Liver (tissue), 9 donors: Measurements from ENCODE around the gene TECPR1. TPM values are rescaled to one million over a fixed set of nuclear protein-coding genes. Genes with fewer than 3 reads are reported as not detected.
A peak's percentile ranks its signal among the peaks of the same experiment; 100 is the strongest.

Source experiments
- DNase-seq: peaks from one replicate; pipeline ENCODE4 v3.0.0-alpha.2; 2017; ENCODE audit warnings: low spot score
- H3K27ac ChIP-seq, 2 donors: one replicate each; pipeline ENCODE4 v1.7.0; 2013; ENCODE audit warnings: inconsistent platforms in 2 of 2, low read length in 2 of 2, control low read depth in 1 of 2, low read depth in 1 of 2, mild to moderate bottlenecking in 1 of 2
- H3K27me3 ChIP-seq, 4 donors: one replicate each; pipeline versions ENCODE4 v1.6.1 to v1.7.0; 2013; ENCODE audit warnings: low read length in 3 of 4, inconsistent platforms in 1 of 4, mild to moderate bottlenecking in 1 of 4, moderate library complexity in 1 of 4; ENCODE audit not compliant: control insufficient read depth in 4 of 4, insufficient read depth in 4 of 4
- H3K36me3 ChIP-seq, 4 donors: one replicate each; pipeline versions ENCODE4 v1.6.1 to v1.7.0; 2013; ENCODE audit warnings: low read length in 3 of 4, mild to moderate bottlenecking in 3 of 4, low read depth in 1 of 4, moderate library complexity in 1 of 4; ENCODE audit not compliant: control insufficient read depth in 4 of 4, insufficient read depth in 3 of 4
- H3K4me1 ChIP-seq, 4 donors: one replicate each; pipeline versions ENCODE4 v1.6.1 to v1.7.0; 2013; ENCODE audit warnings: low read length in 3 of 4, mild to moderate bottlenecking in 3 of 4, moderate library complexity in 1 of 4; ENCODE audit not compliant: control insufficient read depth in 4 of 4, insufficient read depth in 4 of 4
- H3K4me3 ChIP-seq, 3 donors: one replicate each; pipeline versions ENCODE4 v1.6.1 to v1.7.0; 2013; ENCODE audit warnings: low read length in 3 of 3, control low read depth in 1 of 3, low read depth in 1 of 3, mild to moderate bottlenecking in 1 of 3
- H3K9ac ChIP-seq, 2 donors: one replicate each; pipeline ENCODE4 v1.7.0; 2013; ENCODE audit warnings: low read length in 2 of 2, mild to moderate bottlenecking in 2 of 2, moderate library complexity in 2 of 2, control low read depth in 1 of 2, low read depth in 1 of 2
- H3K9me3 ChIP-seq, 4 donors: one replicate each; pipeline versions ENCODE4 v1.6.1 to v1.7.0; 2013; ENCODE audit warnings: low read length in 3 of 4; ENCODE audit not compliant: control insufficient read depth in 4 of 4
- CTCF ChIP-seq: fragments of 150-350 bp; IDR thresholded peaks from 2 replicates; pipeline ENCODE4 v1.5.1; 2017; ENCODE audit warnings: improper control_type of control experiment, low read depth, low read length; ENCODE audit not compliant: missing input control
- FOXA1 ChIP-seq: IDR thresholded peaks from 2 replicates; pipeline ENCODE4 v1.6.1; 2016; ENCODE audit warnings: antibody characterized with exemption
- FOXA2 ChIP-seq: IDR thresholded peaks from 2 replicates; pipeline ENCODE4 v1.6.1; 2016; ENCODE audit warnings: antibody characterized with exemption
- GABPA ChIP-seq, 2 donors: IDR thresholded peaks in 1 of 2; conservative IDR thresholded peaks in 1 of 2; 2 replicates each; pipeline ENCODE4 v1.6.1; 2016; ENCODE audit warnings: antibody characterized with exemption in 2 of 2, mild to moderate bottlenecking in 1 of 2, moderate library complexity in 1 of 2
- HNF4A ChIP-seq, 2 donors: conservative IDR thresholded peaks; 2 replicates each; pipeline ENCODE4 v1.6.1; 2016; ENCODE audit warnings: antibody characterized with exemption in 2 of 2, mild to moderate bottlenecking in 2 of 2
- JUND ChIP-seq, 2 donors: IDR thresholded peaks; 2 replicates each; pipeline ENCODE4 v1.6.1; 2016; ENCODE audit warnings: antibody characterized with exemption in 2 of 2
- MAX ChIP-seq: IDR thresholded peaks from 2 replicates; pipeline ENCODE4 v1.6.1; 2016; ENCODE audit warnings: antibody characterized with exemption
- NR2F2 ChIP-seq: IDR thresholded peaks from 2 replicates; pipeline ENCODE4 v1.6.1; 2016; ENCODE audit warnings: antibody characterized with exemption
- RAD21 ChIP-seq, 2 donors: IDR thresholded peaks; 2 replicates each; pipeline ENCODE4 v1.6.1; 2016; ENCODE audit warnings: antibody characterized with exemption in 2 of 2, mild to moderate bottlenecking in 2 of 2
- REST ChIP-seq: IDR thresholded peaks from 2 replicates; pipeline ENCODE4 v1.6.1; 2016; ENCODE audit warnings: antibody characterized with exemption, mild to moderate bottlenecking
- RXRA ChIP-seq, 2 donors: IDR thresholded peaks; 2 replicates each; pipeline ENCODE4 v1.6.1; 2017 to 2018; ENCODE audit warnings: antibody characterized with exemption in 2 of 2, mild to moderate bottlenecking in 1 of 2
- SP1 ChIP-seq: IDR thresholded peaks from 2 replicates; pipeline ENCODE4 v1.6.1; 2018; ENCODE audit warnings: antibody characterized with exemption, mild to moderate bottlenecking
- TAF1 ChIP-seq: conservative IDR thresholded peaks from 2 replicates; pipeline ENCODE4 v1.6.1; 2016; ENCODE audit warnings: antibody characterized with exemption, mild to moderate bottlenecking
- YY1 ChIP-seq: IDR thresholded peaks from 2 replicates; pipeline ENCODE4 v1.6.1; 2016; ENCODE audit warnings: antibody characterized with exemption, mild to moderate bottlenecking
- ZBTB33 ChIP-seq: IDR thresholded peaks from 2 replicates; pipeline ENCODE4 v1.6.1; 2016; ENCODE audit warnings: antibody characterized with exemption
- WGBS: extraction: QIAGEN DNeasy Blood & Tissue Kit; methylation state at CpG from one replicate; pipeline ENCODE4 v1.1.7; 2013; 5-methylcytosine and 5-hydroxymethylcytosine counted together
- polyA plus RNA-seq, 2 donors: library from polyadenylated mRNA; stranded (reverse) in 1 of 2; unstranded in 1 of 2; fragments of 200-250 nt in 1 of 2; fragments of >200 nt in 1 of 2; fragmentation: Nextera tagmentation in 1 of 2; extraction: Ambion mirVana in 1 of 2; gene quantifications; one replicate each; pipeline versions ENCODE4 v1.2.1 to v1.2.3, GENCODE V29; 2013 to 2015
- total RNA-seq, 2 donors: library from RNA; depleted of rRNA; stranded (reverse); fragments of >200 nt; gene quantifications; one replicate each; pipeline ENCODE4 v1.2.3, GENCODE V29; 2014
- donor health status: healthy.
- donor health status: healthy.
- donor health status: healthy.
- donor health status: healthy.
- donor health status: healthy.

Gene TECPR1
- total and polyA plus RNA-seq, 4 donors: 3.3 to 16.3 (median 7.8) TPM

- WGBS: 42% methylated on average over 19 of the region's 19 CpGs
- peaks cover 0 to 5% (median 2%) of the 10 kb centered on the region in 4 donors for H3K36me3 ChIP-seq
- H3K9me3 ChIP-seq: no peaks in the 10 kb centered on the region
- peak overlapping the region; percentile 33 to 88 (median 74) for H3K4me3 ChIP-seq
- H3K9ac ChIP-seq: peak overlapping the region; percentile 90 to 95
- TF ChIP-seq HNF4A (conservative IDR thresholded peaks at IDR 0.05): peak in 1 of 2 donors; percentile 21
- peak in 1 of 2 donors; percentile 14 for TF ChIP-seq RXRA (IDR thresholded peaks at IDR 0.05)
- peak; percentile 45 for TF ChIP-seq NR2F2
- no peak for TF ChIP-seq JUND (IDR thresholded peaks at IDR 0.05)
- no peak for DNase-seq
- peaks cover 36 to 72% (median 55%) of the 10 kb centered on the region in 4 donors for H3K4me1 ChIP-seq
- H3K27me3 ChIP-seq: no peaks in the 10 kb centered on the region
- H3K27ac ChIP-seq: peak overlapping the region; percentile 83 to 87
Observed at GRCh38 chr7:98283127-98283886, 31.3 kb upstream of the TECPR1 start.

- Histone ChIP-seq H3K9ac (peak overlapping the region; percentile 90 to 95), H3K27me3 (no peaks in the 10 kb centered on the region), H3K4me1 (peaks cover 36 to 66% (median 52%) of the 10 kb centered on the region in 4 donors), H3K9me3 (no peaks in the 10 kb centered on the region), H3K36me3 (peaks cover 0 to 3% (median 0%) of the 10 kb centered on the region in 4 donors), H3K4me3 (peak overlapping the region; percentile 33 to 88 (median 74)), H3K27ac (peak overlapping the region; percentile 83 to 87)
- no peak for TF ChIP-seq GABPA (IDR thresholded peaks at IDR 0.05 in 1 of 2, conservative IDR thresholded peaks at IDR 0.05 in 1 of 2)
- TF ChIP-seq RAD21 (IDR thresholded peaks at IDR 0.05): no peak
- no peak for TF ChIP-seq YY1
- TF ChIP-seq FOXA1: no peak
- TF ChIP-seq SP1: no peak
- TF ChIP-seq FOXA2: no peak
- no peak for TF ChIP-seq JUND (IDR thresholded peaks at IDR 0.05)
- TF ChIP-seq CTCF: no peak
- no peak for TF ChIP-seq TAF1
- TF ChIP-seq REST: no peak
- TF ChIP-seq HNF4A (conservative IDR thresholded peaks at IDR 0.05): no peak
- TF ChIP-seq ZBTB33: no peak
- TF ChIP-seq MAX: no peak
- DNase-seq: no peak
- WGBS: 16% methylated on average over 16 of the region's 16 CpGs
Observed at GRCh38 chr7:98282703-98283102, 30.7 kb upstream of the TECPR1 start.
